Measurements from ENCODE around the gene PDX1. TPM values are rescaled to one million over a fixed set of nuclear protein-coding genes. Genes with fewer than 3 reads are reported as not detected.

The PDX1 gene
- total RNA-seq, 2 donors from 2014 or later: not detected

- ATAC-seq (no peak), DNase-seq (no peak)
- intact Hi-C loops (cut with DNase I): no loop called here
These were observed 47.5 kb downstream of the PDX1 start for GRCh38 chr13:27967203-27967735.

DNA sequence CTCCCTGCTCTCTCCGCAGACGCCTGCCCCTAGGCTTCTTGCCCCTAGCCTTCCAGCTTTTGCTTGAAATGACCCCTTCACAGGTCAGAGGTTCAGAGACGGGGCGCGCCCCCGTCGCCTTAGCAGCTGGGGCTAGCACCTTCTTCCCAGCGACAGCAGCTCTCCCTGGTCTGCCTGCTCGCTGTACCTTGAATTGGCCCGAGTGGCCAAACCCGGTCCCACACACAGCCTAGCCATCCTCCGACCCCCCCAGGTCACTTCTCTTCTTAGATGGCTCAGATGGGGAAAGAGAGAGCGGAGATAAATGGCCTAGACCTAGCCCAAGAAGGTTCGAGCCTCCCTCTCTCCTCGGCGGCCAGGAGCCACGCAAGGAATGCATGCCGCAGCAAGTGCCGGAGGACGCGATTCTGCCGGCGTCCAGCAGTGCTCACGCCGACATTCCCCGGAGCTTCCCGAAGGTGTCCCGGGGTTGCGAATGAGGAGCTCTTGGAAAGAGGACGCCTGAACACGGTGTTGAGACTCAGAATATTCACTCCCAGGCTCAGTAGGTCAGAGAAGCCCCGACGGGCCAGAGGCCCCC, 48.0 kb downstream of the PDX1 start:
- no peak for ATAC-seq
- intact Hi-C loops (cut with DNase I): no loop called here
- no peak for DNase-seq

DNA sequence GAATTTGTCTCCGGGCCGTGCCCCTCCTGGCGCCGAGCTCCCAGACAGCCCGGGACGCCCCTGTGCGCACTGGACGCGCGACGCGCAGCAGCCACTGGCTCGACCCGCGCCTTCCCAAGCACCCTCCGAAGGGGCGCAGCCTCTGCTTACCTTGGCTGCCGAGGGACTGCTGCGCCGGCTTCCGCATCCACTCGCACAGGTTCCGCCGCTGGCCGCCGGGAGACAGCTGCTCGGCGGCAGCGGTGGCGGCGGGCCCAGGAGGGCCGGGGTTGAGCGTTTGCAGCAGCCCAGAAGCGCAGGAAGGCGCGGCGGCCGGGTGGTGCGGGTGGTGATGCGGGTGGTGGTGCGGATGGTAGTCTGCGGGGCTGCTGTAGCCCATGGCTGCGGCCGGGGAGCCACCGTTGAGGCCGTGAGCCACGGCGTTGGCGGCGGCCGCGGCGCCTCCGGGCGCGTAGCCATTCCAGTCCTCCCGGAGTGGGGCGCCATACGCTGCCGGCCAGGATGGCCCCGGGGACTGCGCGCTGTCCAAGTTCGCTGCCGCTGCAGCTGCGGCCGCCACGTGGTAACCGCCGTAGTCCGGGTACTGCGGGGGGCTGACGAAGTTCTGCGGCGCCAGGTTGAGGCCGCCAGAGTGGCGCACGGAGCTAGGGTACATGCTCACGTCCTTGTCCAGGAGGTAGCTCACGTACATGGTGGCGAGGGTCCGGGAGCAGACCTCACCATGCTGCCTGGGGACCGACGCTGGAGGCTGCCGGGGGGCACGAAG, 48.7 kb downstream of the PDX1 start:
- intact Hi-C loops (cut with DNase I): no loop called here
- no peak for DNase-seq
- no peak for ATAC-seq

- ATAC-seq (no peak), DNase-seq (no peak)
- intact Hi-C loops (cut with DNase I): no loop called here
These were observed 49.5 kb downstream of the PDX1 start, which contains the start of gene CDX2 for GRCh38 chr13:27969082-27969865. TSS of gene CDX2 (minus strand) at chr13:27969315. CDS start at chr13:27969006, 309 bp downstream.

- DNase-seq (no peak), ATAC-seq (no peak)
- intact Hi-C loops (cut with DNase I): no loop called here
These were observed 50.0 kb downstream of the PDX1 start for GRCh38 chr13:27969866-27970229.

DNA sequence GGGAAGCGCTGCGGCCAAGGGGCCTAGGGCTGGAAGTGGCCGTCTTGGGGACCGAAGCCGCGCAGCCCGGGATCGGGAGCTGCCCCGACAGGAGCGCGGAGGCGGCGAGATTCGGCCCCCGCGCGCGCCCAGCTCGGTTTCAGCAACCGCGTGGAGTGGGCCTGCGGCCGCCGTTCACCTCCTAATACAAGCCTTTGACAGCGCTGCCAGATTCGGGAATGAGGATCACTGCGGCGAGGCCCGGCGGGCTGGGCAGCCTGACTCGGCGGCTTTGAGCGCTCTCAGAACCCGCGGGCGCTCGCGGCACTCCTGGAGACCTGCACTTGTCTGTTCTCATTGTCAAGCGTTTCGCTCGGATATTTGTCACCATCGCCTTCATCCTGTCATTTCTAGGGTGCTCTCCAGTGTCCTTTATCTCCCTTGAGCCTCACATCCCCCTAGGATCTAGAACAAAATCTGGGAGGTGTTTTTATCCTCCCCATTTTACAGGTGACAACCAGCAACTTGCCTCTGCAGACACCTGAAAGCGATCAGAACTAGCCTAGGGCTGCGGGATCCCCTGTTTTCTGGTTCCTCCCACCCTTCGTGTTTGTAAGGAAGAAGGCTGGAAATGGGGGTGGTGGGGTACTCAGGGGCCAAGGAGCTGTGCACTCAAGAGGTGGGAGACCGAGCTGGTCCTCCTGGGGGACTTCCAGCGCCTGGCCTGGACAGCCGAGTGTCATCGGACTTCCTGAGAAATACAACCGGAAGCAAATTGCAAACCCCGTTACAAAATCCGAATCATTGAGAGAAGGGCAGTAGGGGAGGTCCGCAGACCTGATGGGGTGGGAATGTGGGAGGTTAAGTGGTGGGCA, 50.8 kb downstream of the PDX1 start:
- DNase-seq (no peak), ATAC-seq (no peak)
- intact Hi-C loops (cut with DNase I): no loop called here

DNA sequence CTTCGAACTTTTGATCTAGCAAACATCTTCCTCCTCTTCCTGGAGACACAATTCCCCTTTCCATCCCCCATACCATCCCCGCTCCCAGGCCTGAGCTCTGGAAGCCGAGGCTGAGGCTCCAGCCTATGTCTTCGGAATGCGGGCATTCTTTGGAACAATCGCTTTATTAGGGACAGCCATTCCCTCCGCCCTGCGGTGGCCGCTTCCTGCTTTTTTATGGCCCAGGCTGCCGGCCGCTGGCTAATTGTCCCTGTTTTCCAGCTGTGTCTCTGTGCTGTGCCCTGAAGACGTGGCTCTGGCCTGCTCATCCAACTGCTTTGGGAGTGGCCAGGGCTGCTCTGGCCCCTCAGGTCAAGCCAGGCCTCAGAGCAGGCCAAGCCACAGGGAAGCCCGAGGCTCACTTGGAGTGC, 51.4 kb downstream of the PDX1 start:
- no peak for DNase-seq
- no peak for ATAC-seq
- intact Hi-C loops (cut with DNase I): no loop called here

DNA sequence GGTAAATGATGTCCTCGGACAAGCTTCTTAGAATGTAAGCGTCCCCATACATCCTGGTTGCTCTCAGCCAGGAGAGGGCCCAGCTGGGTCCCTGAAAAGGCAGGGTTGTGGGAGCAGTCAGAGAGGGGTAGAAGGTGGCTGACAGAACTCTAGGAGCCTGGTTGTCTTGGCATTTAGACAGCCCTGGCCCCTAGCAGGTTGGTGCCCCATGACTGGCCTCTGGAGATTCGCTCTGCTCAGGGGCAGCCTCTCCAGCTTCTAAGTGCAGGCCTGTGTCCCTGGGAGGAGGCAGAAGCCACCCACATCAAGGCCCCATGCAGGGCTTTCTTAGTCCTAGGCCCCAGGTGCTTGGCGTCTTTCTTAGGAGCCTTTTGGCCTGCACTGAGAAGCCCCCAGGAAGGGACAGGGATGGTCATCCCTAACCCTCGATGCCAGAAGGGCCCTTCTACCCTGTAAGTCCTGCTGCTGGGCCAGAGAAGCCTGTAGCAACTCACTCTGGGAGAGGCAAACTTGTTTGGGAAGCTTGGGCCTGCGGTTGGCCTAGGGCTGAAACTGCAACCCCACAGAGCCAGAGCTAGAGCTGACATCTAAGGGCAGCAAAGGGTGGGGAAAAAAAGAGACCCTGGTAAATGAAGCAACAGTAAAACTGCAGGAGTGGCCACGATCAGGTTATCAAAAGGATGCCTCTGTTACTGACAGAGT, 52.1 kb downstream of the PDX1 start:
- intact Hi-C loops (cut with DNase I): no loop called here
- DNase-seq (no peak), ATAC-seq (no peak)

DNA sequence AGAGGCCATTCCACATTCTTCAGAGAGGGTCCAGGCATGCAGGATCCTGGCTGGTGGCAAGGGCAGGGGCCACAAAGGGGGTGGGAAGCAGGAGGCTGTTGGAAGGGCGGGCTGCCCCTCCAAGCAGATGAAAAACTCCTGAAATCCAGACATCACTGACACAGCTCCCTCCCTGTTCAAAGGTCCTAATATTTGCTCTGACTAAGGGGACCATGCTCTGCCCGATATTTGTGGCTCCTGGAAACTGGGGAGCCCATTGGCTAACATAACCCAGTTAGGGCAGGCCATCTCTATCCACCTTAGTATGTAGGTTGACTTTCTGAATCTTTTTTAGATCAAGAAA, 52.6 kb downstream of the PDX1 start:
- intact Hi-C loops (cut with DNase I): no loop called here
- ATAC-seq (no peak), DNase-seq (no peak)

GRCh38 chr13:27973291-27973690, 53.5 kb downstream of the PDX1 start:
- intact Hi-C loops (cut with DNase I): no loop called here
- DNase-seq (no peak), ATAC-seq (no peak)

GRCh38 chr13:27973961-27974662, 54.3 kb downstream of the PDX1 start:
- ATAC-seq (no peak), DNase-seq (no peak)
- intact Hi-C loops (cut with DNase I): no loop called here

Other genes starting within 250 kb of the PDX1 start
- gene GSX1, start 127.5 kb upstream of the PDX1 start, total RNA-seq: not detected
- not detected for gene CDX2, start 49.3 kb downstream of the PDX1 start, total RNA-seq
- gene URAD, start 68.7 kb downstream of the PDX1 start, total RNA-seq: not detected
- under 1 TPM; 0.12 to 0.26 TPM for gene FLT3, start 180.6 kb downstream of the PDX1 start, total RNA-seq
- gene PAN3, start 218.5 kb downstream of the PDX1 start, total RNA-seq: 10 to 100 TPM; 12.3 to 12.8 TPM